ENCODE measurements around the gene POU3F1.

DNA sequence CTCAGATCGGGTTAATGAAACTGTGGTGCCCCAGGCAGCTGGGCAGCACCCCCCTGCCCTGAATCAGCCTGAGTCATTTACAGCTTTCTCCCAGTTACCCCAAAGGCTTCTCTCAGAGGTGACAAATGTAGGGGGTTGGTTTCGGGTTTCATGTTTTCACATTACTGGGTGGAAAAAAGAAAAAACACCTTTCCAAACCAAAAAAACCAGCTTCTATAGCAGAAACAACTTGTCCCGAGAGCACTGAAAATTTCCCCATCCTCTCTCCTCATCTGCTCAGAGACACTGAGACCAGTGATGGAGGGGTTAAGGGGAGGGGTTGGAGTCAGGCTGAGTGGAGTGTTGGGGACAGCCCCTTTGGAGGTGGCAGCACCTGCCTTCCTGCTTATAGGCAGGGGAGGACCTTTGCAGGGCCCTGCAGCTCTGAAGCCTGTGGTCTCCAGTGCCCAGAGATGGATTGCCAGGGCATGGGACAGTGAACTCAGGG is 18.4 kb downstream of the POU3F1 start:
- TF ChIP-seq, protein P1, sequence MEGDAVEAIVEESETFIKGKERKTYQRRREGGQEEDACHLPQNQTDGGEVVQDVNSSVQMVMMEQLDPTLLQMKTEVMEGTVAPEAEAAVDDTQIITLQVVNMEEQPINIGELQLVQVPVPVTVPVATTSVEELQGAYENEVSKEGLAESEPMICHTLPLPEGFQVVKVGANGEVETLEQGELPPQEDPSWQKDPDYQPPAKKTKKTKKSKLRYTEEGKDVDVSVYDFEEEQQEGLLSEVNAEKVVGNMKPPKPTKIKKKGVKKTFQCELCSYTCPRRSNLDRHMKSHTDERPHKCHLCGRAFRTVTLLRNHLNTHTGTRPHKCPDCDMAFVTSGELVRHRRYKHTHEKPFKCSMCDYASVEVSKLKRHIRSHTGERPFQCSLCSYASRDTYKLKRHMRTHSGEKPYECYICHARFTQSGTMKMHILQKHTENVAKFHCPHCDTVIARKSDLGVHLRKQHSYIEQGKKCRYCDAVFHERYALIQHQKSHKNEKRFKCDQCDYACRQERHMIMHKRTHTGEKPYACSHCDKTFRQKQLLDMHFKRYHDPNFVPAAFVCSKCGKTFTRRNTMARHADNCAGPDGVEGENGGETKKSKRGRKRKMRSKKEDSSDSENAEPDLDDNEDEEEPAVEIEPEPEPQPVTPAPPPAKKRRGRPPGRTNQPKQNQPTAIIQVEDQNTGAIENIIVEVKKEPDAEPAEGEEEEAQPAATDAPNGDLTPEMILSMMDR (conservative IDR thresholded peaks at IDR 0.05) = no peak
- no peak for TF ChIP-seq ZFX (IDR thresholded peaks at IDR 0.05)

Measured in C4-2B (cell line).